ENCODE data around the gene PRPF38B. TPM values are rescaled to one million over a fixed set of nuclear protein-coding genes. Genes with fewer than 3 reads are reported as not detected.

PRPF38B gene
- total and polyA plus RNA-seq, 2 of the 8 experiments (the other 6 are each of a cell fraction or from before 2014, with no cell fraction given): 16.6 to 50.6 TPM

DNA sequence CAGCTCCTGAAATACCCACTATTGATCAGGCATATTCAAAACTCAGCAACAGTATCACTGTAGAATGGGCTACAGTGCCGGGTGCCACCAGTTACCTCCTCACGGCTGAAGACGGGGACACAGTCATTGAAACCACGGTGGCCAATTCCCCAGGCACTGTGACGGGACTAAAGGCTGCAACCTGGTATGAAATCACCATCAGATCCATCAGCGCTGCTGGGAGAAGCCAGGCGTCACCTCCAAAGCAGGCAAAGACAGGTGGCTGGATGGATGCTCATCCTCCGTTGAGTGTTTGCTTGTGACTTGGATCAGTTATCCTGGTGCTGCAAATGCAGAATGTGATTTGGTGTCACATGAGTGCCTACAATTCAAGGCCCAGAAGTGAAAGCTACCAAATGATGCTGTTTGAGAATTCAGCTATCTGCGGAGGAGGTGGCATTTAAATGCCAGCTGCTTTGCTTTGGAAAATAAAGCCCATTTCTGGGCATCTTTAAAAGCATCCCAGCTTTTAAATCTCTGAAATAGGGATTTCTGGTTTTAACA is 25.7 kb downstream of the PRPF38B start:
- H4K8ac ChIP-seq (ENCODE audit: extremely low read depth, insufficient read depth, low read length): no peak overlapping the region
- no peak overlapping the region for H3K4ac ChIP-seq (replicated peaks; ENCODE audit: insufficient read length, low read depth, low read length)
- DNase-seq (ENCODE audit: low read depth in 1 of 2, low spot score in 2 of 2) (no peak), FAIRE-seq (no peak)
- H3K56ac ChIP-seq (replicated peaks; ENCODE audit: insufficient read length, low read depth, low read length): no peak overlapping the region
- H2AFZ ChIP-seq (ENCODE audit: low read length): no peak overlapping the region
- H4K5ac ChIP-seq (ENCODE audit: insufficient read length, low read depth, low read length): no peak overlapping the region
- no peak overlapping the region for H4K91ac ChIP-seq (replicated peaks; ENCODE audit: insufficient read length, low read length)
- H3K4me1 ChIP-seq (replicated peaks in 1 of 4; ENCODE audit: control insufficient read depth in 3 of 4, insufficient read depth in 4 of 4, low read length in 3 of 4): peaks cover 0 to 5% (median 0%) of the 10 kb centered on the region in 4 experiments; a peak in 1 of 7 replicates
- no peak overlapping the region for H3K14ac ChIP-seq (ENCODE audit: insufficient read length)
- no peak overlapping the region for H3K4me2 ChIP-seq (ENCODE audit: insufficient read depth in 1 of 2, low read depth in 2 of 2, low read length in 2 of 2)
- no peak overlapping the region for H3K23ac ChIP-seq (ENCODE audit: insufficient read length)
- H3K9me3 ChIP-seq (ENCODE audit: insufficient read depth in 2 of 2, low read depth in 1 of 2, low read length in 1 of 2): no peaks in the 10 kb centered on the region
- H2BK15ac ChIP-seq (ENCODE audit: low read length): peak overlapping the region; percentile 49; the same call in 1 of the 2 replicates
- H3K36me3 ChIP-seq (ENCODE audit: control insufficient read depth in 2 of 4, insufficient read depth in 4 of 4, low read length in 3 of 4): no peaks in the 10 kb centered on the region
- H2BK120ac ChIP-seq (replicated peaks; ENCODE audit: low read depth, low read length): no peak overlapping the region
- H4K20me1 ChIP-seq (replicated peaks in 1 of 2; ENCODE audit: control insufficient read depth in 1 of 2, insufficient read depth in 2 of 2, low read length in 2 of 2): no peaks in the 10 kb centered on the region
- no peak overlapping the region for H3K4me3 ChIP-seq (ENCODE audit: extremely low read depth in 1 of 4, insufficient read depth in 2 of 4, low read depth in 3 of 4, low read length in 4 of 4)
- no peak overlapping the region for H2AK5ac ChIP-seq (ENCODE audit: low read depth, low read length)
- 90% methylated on average over 9 of the region's 9 CpGs; no CpG with 5 or more reads in 1 of the 2 experiments for WGBS, 2 experiments (ENCODE audit: extremely low coverage in 1 of 2, insufficient coverage in 1 of 2, insufficient read length in 1 of 2, insufficient replicate concordance in 2 of 2, low coverage in 1 of 2, low lambda C conversion rate in 2 of 2, missing lambda C conversion rate in 1 of 2)
- no peaks in the 10 kb centered on the region for H3K79me2 ChIP-seq (ENCODE audit: control insufficient read depth in 1 of 2, insufficient read depth in 2 of 2, low read length in 2 of 2)
- H3K27me3 ChIP-seq (replicated peaks in 1 of 4; ENCODE audit: control insufficient read depth in 3 of 4, extremely low read depth in 1 of 4, insufficient read depth in 3 of 4, low read length in 3 of 4): no peaks in the 10 kb centered on the region
- no peak overlapping the region for H2BK12ac ChIP-seq (ENCODE audit: low read depth, low read length)
- H3K23me2 ChIP-seq (ENCODE audit: low read depth, low read length): no peaks in the 10 kb centered on the region
- no peak overlapping the region for H3K27ac ChIP-seq (ENCODE audit: low read depth, low read length)
- H3K9ac ChIP-seq (replicated peaks in 1 of 4; ENCODE audit: extremely low read depth in 1 of 4, low read depth in 3 of 4, low read length in 3 of 4): no peak overlapping the region
- no peak overlapping the region for H2BK20ac ChIP-seq (ENCODE audit: low read length)
- no peak overlapping the region for H2BK5ac ChIP-seq (ENCODE audit: low read depth, low read length)
- no peak overlapping the region for H3K18ac ChIP-seq (ENCODE audit: extremely low read depth, low read length)
- ChIA-PET CTCF (ENCODE audit: partially characterized antibody) (interaction anchor here (0.6 to 1.8 kb wide), 2 partner anchors 10 to 371 kb away, joined by 4 to 7 read pairs; no protein-coding TSS in a partner anchor), POLR2A (ENCODE audit: partially characterized antibody) (interaction anchor here (1.2 to 2.1 kb wide), 5 partner anchors 10 to 26 kb away, joined by 3 to 6 read pairs (median 4); partner anchors contain the start of gene PRPF38B)
- H3K79me1 ChIP-seq (ENCODE audit: low read depth, low read length): no peaks in the 10 kb centered on the region; the same call in 1 of the 2 replicates
- TF ChIP-seq, protein P1, sequence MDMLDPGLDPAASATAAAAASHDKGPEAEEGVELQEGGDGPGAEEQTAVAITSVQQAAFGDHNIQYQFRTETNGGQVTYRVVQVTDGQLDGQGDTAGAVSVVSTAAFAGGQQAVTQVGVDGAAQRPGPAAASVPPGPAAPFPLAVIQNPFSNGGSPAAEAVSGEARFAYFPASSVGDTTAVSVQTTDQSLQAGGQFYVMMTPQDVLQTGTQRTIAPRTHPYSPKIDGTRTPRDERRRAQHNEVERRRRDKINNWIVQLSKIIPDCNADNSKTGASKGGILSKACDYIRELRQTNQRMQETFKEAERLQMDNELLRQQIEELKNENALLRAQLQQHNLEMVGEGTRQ (IDR thresholded peaks at IDR 0.05; ENCODE audit: low read length): no peak
- no peak for TF ChIP-seq POLR2A (IDR thresholded peaks at IDR 0.05; ENCODE audit: control extremely low read depth in 1 of 2, low read depth in 2 of 2, low read length in 2 of 2)
- no peak for TF ChIP-seq CHD1 (IDR thresholded peaks at IDR 0.05; ENCODE audit: low read depth, low read length)
- TF ChIP-seq, protein P2, sequence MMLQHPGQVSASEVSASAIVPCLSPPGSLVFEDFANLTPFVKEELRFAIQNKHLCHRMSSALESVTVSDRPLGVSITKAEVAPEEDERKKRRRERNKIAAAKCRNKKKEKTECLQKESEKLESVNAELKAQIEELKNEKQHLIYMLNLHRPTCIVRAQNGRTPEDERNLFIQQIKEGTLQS (IDR thresholded peaks at IDR 0.05; ENCODE audit: insufficient read depth, low read depth, low read length): no peak
- no peak for TF ChIP-seq CHD2 (IDR thresholded peaks at IDR 0.05; ENCODE audit: low read length)
- no peak for TF ChIP-seq PHF8 (conservative IDR thresholded peaks at IDR 0.05; ENCODE audit: low read depth, low read length)
- no peak for TF ChIP-seq ZNF274 (IDR thresholded peaks at IDR 0.05; ENCODE audit: borderline replicate concordance, extremely low read depth, low read length)
- no peak for TF ChIP-seq RNF2 (IDR thresholded peaks at IDR 0.05; ENCODE audit: borderline replicate concordance, low read depth, low read length, missing control alignments, poor library complexity, severe bottlenecking)
- TF ChIP-seq EGR1 (IDR thresholded peaks at IDR 0.05; ENCODE audit: borderline replicate concordance, low read depth, low read length): no peak

Measured in H1 (cell line).